CD4-positive, alpha-beta T cell treated with Interleukin-17A for 1 hour (primary cell): Measurements from ENCODE around the gene UBA7.
"Not testable (repeated sequence)": the region's sequence is repeated elsewhere in the genome, so short reads cannot be mapped to it uniquely, and the experiment has no call there.

ENCODE experiments used
- DNase-seq: peaks from one replicate; pipeline ENCODE4 v3.0.0-alpha.2; 2020

The UBA7 gene, protein sequence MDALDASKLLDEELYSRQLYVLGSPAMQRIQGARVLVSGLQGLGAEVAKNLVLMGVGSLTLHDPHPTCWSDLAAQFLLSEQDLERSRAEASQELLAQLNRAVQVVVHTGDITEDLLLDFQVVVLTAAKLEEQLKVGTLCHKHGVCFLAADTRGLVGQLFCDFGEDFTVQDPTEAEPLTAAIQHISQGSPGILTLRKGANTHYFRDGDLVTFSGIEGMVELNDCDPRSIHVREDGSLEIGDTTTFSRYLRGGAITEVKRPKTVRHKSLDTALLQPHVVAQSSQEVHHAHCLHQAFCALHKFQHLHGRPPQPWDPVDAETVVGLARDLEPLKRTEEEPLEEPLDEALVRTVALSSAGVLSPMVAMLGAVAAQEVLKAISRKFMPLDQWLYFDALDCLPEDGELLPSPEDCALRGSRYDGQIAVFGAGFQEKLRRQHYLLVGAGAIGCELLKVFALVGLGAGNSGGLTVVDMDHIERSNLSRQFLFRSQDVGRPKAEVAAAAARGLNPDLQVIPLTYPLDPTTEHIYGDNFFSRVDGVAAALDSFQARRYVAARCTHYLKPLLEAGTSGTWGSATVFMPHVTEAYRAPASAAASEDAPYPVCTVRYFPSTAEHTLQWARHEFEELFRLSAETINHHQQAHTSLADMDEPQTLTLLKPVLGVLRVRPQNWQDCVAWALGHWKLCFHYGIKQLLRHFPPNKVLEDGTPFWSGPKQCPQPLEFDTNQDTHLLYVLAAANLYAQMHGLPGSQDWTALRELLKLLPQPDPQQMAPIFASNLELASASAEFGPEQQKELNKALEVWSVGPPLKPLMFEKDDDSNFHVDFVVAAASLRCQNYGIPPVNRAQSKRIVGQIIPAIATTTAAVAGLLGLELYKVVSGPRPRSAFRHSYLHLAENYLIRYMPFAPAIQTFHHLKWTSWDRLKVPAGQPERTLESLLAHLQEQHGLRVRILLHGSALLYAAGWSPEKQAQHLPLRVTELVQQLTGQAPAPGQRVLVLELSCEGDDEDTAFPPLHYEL

DNA sequence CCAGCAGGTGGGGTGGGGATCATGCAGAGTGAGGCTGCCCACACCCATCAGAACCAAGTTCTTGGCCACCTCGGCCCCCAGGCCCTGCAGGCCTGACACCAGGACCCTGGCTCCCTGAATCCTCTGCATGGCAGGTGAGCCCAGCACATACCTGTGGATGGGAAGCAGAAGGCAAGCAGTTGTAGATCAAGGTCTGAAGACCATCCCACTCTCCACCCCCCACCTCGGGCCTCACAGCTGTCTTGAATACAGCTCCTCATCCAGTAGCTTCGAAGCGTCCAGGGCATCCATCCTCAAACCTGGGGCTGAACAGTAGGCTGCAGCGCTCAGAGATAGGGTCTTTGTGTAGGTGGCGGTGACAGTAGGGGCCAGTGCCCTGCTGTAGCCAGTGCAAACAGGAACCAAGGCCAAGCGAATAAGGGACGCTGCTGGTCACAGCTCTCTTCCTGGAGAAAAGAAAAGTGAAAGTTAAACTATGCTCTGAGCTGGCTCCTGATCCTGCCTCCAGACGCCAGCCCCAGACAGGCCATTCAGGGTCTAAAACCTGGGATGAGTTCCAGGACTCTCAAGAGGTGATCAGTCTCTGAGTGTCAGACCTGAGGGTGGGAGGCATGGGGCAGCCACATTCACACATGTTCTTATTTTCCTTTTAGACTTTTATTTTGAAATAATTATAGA, at the start of gene UBA7:
Gene UBA7 (minus strand): TSS at position 457 of the 678 bp plus-strand sequence. CDS start 166 bp downstream, at position 291.
- DNase-seq, result peak; percentile 59

DNA sequence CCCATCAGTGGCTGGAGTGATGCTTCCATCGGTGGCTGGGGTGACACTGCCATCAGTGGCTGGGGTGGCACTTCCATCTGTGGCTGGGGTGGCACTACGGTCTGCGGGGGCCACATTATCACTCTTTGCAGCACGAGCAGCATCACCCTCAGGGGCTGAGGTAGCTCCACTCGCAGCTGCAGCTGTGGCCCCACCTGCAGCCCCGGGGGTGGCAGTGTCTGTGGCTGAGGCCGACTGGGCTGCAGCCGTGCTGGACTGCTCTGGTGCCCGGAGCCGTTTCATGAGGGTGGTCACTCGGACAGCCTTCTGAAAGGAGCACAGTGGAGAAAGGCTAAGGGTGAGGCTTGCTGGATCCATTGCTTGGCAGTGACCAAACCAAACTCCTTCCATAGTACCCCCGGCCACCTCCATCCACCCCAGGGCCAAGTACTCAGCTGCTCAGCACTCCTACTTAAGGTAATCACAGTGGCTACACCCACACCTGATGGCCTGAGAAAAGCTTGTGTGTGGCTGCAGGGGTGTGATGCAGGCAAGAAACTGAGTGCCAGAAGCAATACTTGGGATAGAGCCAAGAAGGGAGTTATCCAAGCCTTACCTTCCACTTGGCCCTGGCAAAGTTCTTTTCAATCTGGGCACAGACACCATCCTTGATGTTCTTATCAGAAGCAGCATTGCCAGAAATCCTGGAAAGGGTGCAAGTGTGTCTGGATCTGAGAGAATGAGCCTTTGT, 46.0 kb upstream of the UBA7 start:
- no peak for DNase-seq

DNA sequence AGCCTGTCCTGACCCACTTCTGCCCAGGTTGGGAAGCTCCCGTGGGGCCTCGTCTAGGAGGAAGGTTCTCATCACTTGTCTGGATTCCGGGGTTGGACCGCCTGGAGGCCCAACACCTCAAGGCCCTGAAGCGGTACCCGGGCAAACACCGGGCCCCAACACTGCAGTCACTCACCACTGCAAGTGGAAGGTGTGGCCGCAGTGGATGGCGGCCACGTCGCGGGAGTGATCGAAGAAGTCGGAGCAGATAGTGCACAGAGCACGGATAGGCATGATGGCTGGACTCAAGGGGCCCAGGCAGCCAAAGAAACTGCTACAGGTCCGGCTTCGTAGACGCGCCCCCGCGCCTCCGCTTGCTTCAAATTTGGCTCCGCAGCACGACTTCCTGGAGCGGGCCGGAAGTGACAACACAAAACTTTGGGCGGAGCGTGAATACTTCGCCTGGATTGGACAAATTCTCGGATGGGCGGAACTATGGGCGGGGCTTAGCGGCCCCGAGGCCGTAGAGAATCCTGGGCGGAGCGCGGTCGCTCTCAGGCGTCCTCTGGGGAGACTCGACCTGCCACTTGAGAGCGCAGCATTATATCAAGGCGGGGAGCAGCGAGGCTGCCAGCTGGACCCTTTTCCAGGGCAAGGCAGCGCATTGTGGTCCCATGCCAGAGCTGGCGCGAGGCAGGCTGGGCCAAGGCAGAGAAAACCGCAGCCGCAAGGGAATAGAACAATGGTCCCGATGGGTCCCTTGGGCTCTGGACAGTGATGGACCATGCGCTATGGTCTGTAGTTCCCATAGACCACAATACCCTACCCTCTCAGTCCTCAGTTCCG, 42.6 kb upstream of the UBA7 start, which contains the start of gene TRAIP:
Gene TRAIP (minus strand): TSS at position 384 of the 825 bp plus-strand sequence. CDS start 111 bp downstream, at position 273.
- peak; percentile 96 for DNase-seq

DNA sequence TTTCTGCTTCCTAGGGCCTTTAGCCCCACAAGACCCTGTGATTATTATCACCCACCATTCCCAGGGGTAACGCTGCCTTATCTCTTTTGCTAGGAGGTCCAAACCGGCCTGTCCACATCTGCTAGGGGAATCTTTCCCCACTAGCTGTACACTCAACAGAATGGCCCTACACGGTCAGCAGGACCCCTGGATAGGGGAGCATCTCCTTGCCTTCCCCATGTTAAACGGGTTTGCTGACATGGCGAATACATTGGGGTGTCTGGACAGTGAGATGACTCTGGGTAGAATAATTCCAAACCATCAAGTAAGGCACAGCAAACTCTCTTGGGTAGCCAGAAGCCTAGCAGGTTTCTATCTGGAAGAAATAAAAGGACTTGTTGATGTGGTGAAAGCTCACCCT, 41.9 kb upstream of the UBA7 start:
- DNase-seq, result no peak

DNA sequence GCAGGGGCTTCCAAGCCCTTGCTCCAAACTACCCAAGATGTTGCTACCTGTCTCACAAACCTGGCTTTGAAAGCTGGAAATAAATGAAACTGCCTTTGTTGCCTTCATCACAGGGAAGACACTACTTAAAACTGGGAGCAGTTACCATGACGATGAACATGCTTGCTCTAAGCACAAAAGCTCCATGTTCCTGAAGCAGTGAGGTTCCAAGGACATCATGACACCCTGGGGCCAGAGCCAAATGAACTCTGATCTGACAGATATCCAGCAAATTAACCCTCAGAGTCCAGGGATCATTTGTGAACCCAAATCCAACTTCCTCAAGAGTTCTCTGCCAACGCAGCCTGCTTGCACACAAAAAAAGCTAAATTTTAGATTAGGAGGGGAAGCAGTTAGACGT, 31.9 kb upstream of the UBA7 start:
- DNase-seq, result no peak

DNA sequence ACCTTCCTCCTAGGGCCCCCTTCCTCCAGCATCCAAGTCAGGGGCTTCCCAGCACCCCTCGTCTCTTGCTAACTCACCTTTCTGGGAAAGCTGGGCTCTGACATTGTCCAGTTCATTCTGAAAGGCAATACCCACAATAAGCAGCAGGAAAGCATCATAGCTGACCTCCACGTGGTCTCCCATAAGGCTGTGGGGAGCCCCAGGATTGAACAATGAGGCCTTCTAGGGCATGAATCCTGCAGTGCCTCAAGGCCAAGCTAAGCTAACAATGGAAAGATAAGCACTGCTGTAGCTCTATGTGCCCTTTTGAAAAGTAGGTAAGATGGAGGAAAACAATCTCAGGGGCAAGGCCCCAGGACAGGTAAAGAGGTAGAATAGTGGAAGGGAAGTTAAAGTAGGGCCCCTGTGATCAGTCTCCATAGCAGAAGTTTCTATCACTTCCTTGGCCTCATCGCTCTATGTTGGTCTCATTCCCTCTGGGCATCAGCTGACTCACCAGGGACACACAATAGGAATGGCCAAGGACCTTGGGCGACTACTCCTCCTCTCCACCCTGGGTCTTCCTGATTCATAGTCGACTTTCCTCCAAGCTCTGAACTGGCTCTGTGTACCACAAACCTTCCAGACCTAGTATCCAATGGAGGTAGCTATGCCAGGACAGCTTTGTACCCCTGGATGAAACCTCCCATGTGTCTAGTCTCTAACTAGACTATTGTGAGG, 30.9 kb upstream of the UBA7 start:
- DNase-seq, result no peak

DNA sequence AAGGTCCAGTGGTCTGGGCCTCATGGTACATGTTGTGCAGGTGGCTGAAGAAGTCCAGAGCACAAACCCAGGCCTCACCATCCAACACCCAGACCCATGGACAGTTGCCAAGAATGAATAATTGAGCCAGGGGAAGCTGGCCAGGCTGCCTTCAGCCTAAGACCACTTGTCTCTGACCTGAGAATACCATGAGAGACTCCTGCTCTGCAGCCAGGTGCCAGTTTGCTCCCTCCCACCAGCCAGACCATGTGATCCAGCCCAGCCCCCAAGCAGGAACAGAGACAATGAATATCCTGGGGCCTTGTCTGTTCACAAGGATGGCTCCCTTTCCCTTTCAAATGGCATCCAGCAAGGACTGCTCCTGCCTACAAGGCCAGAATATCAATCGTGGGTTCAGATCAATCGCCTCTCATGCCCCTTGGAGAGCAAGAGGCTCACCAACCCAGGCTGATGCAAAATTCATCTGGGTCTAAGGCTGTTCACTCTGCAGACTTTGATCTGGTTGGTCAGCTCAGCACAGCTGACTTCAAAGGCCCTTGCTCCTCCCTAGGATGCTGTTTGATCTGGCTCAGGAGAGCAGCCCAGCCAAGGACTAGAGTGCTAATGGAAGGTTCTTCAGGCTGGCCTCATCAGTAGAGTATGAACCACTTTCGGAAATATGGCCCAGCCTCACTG, 29.2 kb upstream of the UBA7 start:
- DNase-seq, result no peak

DNA sequence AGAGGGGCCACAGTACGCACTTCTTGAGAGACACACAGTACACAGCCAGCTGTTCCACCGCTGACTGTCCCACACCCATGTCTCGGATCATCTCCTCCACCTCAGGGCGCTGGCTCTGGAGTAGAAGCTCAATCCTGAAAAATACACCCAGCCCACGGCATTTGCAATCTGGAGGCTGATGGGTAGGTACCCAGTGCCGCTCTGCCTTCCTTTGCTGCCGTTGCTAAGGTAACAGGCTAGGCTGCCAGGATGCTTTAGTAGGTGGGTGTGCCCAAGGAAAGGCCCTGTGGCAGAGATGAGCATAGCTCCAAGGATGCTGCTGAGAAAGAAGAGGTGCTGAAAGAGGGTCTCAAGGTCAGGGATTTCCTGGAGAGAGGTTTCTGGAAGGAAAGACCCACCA, 28.1 kb upstream of the UBA7 start:
- DNase-seq, result no peak

DNA sequence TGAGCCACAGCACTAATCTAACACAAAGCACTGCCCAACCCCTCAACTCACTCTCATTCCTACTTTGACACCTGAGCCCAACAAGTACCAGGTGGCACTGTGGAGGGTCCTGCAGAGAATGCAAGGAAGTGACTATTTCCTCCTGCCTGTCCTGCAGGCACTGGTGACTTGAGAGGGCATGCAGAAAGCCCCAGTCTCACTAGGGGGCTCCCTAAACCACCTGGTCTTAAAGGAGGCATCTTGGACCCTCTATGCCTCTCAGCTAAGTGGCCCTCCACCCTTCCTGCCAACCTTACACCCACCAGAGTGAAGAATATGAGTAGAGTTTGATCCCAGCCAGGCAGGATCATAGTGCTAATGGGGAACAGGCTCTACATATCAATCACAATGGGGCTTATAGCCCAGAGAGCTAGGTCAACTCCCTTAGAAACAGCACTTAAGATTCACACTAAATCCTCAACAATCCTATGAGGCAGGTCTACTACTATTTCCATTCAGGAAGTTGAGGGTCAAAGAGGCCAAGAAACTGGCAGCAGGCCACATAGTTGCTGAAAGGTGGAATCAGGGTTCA, 27.5 kb upstream of the UBA7 start:
- DNase-seq, result peak; percentile 12

DNA sequence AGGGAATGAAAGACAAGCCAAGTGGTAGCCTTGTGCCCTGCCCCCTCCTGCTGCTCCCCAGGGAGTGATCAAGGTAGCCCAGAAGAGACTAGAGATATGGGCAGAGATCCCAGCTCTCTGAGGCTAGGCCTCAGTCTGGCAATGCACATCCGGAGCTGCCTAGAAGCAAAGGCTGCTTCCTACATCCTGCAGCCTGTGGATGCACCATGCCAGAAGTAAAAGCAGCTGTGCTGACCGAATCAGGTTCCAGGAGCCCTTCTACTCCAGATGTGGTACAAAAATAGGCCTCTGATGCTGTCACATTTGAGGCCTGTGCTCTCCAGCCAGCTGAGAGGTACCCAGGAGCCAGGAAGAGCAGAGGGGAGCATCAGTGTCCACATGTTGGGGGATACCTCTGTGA, 26.6 kb upstream of the UBA7 start:
- no peak for DNase-seq

DNA sequence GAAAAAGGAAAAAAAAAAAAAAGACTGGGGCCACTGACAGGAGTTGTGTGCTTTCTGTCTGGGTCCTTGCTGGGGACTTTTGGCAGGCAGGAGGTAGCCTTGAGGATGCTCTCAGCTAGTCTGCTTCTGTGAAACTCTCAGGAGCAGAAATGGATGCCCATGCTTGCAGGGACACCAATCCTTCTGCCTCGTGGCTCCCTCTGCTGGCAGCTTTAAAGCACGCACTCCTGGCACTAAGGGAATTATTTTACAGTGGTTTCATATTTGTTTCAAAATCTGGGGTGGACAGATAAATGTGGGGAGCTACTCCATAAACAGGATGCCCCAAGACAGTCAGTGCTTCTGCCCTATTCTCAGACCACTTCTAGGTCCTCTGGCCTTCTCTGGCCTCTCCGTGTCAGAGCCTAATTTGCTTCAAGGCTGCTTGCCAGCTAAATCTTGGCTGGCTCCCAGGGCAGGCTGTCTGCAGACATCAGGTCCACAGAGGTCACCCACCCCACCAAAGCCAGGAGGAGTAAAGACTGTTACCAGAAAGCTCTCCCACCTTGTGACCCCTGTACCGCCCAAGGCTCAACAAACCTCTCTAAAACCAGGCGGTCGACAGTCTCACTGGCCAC, 25.5 kb upstream of the UBA7 start:
- peak; percentile 87 for DNase-seq

DNA sequence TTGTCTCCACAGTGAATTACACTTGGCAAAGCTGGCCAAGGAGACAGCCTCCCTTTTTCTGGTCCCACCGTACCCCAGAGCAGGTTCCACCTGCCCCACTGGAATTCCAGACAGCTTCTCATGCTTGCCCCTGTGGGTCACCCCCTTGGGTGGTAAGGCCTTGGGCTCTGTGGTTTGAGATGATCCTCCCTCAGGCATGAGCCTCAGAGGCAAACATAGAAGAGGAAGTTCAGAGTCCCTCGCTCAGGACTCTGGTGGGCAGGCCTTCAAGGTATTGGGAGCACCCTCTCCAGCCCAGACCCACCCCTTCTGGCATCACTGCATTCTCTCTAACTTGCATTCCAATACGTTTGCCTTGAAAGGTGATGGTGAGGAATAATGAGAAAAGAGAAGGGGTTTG, 17.6 kb upstream of the UBA7 start:
- no peak for DNase-seq

DNA sequence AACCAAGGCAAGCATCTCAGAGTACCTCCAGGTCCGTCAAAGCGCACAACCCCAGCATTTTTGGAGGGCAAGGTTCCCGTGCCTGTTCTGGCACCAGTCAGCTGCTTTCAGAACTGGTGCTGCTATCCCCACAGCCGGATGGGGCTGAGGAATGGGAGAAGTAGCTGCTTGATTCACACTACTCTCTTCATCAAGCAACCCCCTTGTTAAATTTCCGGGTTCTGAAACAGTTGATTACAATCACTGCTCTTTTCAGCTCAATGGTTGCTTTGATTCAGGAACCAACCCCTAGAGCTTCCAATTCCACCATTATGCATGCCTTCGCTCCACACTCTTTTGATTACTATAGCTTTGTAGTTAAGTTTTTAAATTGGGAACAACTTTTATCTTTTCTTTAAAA, 12.3 kb upstream of the UBA7 start:
- no peak for DNase-seq

DNA sequence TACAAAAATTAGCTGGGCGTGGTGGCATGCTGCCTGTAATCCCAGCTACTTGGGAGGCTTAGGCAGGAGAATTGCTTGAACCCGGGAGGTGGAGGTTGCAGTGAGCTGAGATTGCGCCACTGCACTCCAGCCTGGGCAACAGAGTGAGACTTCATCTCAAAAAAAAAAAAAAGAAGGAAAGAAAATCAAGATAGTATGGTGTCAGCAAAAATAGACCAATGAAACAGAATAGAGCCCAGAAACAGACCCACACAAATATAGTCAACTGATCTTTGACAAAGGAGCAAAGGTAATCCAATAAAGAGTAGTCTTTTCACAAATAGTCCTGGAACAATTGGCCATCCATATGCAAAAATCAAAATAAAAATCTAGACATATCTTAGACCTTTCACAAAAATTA, 9.4 kb upstream of the UBA7 start:
- DNase-seq, result not testable (repeated sequence)

DNA sequence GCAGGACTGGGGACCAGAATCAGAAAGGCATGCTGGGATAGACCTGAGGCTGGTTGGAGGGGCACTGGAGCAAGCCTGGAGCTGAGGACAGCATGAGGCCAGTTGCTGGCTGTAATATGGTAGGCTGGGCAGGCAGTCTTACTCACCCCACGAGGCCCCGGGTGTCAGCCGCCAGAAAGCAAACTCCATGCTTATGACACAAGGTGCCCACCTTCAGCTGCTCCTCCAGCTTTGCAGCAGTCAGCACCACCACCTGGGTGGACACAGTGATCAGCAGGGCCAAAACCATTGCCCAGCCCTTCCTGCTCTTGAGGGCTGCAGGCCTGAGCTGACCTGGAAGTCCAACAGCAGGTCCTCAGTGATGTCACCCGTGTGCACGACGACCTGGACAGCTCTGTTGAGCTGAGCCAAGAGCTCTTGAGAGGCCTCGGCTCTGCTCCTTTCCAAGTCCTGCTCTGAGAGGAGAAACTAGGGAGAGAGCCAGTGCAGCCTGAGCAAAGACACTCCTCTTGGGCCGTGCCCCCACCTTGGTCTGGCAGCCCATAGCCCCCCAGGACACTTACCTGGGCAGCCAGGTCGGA, 747 bp downstream of the UBA7 start:
- no peak for DNase-seq

DNA sequence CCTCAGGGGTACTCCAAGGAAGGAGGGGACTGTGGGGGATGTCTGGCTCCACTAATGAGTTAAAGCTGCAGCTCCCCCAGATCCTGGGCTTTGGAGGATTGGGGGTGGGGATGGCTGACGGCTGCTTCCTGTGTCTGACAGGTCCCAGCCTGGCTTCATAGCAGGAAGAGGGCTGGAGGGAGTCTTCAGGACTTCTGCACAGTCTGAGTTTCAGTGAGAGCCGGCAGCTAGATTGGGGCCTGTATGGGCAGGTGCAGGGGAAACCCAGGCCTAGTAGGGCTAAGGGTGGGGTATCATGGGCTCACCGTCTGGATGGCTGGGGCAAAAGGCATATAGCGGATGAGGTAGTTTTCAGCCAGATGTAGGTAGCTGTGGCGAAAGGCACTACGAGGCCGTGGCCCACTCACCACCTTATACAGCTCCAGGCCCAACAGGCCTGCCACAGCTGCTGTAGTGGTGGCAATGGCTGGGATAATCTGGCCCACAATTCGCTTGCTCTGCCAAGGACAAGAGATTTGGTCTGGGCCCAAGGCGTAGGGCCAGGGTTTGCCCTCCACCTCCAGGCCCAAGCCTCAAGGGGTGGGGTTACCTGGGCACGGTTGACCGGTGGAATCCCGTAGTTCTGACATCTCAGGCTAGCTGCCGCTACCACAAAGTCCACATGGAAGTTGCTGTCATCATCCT, 6.2 kb downstream of the UBA7 start:
- DNase-seq, result no peak

DNA sequence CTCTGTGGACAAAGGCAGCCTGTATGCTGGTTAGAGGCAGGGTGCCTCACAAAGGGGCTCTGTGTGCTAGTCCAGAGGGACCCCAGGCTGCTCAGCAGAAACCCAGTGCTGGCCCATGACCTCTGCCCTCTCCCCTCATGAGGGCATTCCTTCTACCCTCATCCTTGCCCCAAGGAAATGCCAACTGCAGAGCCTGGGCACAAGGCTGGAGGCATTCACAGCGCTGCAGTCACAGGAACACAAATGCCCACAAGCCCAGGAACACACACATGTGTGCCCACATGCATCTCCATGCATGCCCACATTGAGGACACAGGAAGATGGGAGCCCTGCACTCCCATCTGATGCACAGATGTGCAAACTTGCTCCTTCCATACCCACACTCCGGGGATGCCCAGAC, 6.9 kb downstream of the UBA7 start:
- no peak for DNase-seq
